NAMALWA (cell line): ENCODE data around the gene SF3A2.

Experiments used
- DNase-seq: peaks from one replicate; pipeline ENCODE4 v3.0.0-alpha.2; 2015; ENCODE audit warnings: low spot score

SF3A2 gene

DNA sequence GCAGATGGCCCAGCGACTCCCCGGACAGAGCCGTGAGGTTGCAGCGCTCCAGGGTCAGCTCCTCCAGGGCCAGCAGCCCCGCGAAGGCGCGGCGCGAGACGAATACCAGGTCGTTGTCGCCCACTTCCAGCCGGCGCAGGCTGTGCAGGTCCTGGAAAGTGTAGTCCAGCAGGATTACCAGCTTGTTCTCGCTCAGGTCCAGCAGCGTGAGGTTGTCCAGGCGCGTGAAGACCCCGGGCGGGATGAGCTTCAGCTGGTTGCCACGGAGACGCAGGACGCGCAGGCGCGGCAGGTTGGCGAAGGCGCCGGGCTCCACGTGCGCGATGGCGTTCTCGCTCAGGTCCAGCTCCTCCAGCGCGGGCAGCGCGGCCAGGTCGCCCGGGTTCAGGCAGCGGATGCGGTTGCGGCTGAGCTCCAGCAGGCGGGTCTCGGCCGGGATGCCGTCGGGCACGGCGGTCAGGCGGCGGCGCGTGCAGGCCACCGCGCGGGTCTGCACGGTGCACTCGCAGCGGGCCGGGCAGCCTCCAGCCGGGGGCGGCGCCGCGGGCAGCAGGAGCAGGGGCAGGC lies 54.6 kb downstream of the SF3A2 start:
- no peak for DNase-seq

DNA sequence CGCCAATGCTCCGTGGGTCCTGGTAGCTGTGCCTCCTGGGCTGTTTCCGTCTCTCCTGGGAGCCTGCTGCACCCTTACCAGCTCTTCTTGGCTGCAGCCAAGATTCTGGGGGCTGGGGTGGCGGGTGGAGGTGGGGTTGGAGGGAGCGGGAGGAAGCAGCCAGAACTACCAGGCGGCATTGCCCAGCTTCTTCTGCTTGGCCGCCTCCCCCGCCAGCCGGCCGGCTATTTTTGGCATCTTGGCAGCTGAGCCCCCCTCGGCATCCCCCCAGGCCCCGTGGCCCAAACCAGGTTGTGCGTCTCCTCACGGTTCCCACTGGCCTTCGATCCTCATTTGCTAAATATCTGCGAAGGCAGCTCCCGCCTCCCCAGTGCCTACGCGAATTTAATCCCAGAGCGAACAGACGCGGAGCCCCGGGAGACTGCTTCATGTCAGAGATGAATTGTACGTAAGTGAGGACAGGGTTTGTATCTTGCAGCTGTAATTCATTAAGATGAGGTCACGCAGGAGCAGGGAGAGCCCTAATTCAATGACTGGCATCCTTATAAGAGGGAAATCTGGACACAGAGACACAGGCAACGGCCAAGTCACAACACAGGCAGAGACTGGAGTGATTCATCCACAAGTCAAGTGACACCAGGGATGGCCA lies 58.2 kb downstream of the SF3A2 start:
- DNase-seq: no peak

DNA sequence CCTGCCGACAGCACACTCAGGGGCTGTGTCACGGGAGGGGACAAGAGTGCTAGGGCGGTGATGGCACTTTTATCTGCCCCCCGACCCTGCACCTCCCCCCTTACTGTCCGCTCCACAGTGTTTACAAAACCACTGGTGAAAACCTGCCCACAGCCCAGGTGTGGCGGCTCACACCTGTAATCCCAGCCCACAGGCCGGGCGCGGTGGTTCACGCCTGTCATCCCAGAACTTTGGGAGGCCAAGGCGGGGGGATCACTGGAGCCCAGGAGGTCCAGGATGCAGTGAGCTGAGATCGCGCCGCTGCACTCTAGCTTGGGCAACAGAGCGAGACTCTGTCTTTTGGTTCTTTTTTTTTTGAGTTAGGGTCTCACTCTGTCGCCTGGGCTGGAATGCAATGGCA lies 59.5 kb downstream of the SF3A2 start:
- no peak for DNase-seq
